Peyer's patch (tissue), 4 donors: ENCODE measurements around the gene CDKN2A. TPM values are rescaled to one million over a fixed set of nuclear protein-coding genes. Genes with fewer than 3 reads are reported as not detected.

Source experiments
- DNase-seq, 3 donors: peaks; one replicate each; pipeline ENCODE4 v3.0.0-alpha.2; 2017 to 2019
- H3K27ac ChIP-seq, 4 donors: fragments of 200-600 bp; sonication (generic); one replicate each; pipeline ENCODE4 v1.5.1; 2016 to 2019
- H3K27me3 ChIP-seq, 2 donors: fragments of 200-600 bp; sonication (generic); one replicate each; pipeline ENCODE4 v1.5.1; 2019
- H3K36me3 ChIP-seq, 3 donors: fragments of 200-600 bp; sonication (generic); one replicate each; pipeline ENCODE4 v1.5.1; 2016 to 2019
- H3K4me1 ChIP-seq, 4 donors: fragments of 200-600 bp; sonication (generic); one replicate each; pipeline ENCODE4 v1.5.1; 2016 to 2019
- H3K4me3 ChIP-seq, 4 donors: fragments of 200-600 bp; sonication (generic); 1 replicate in 3 of 4; 2 replicates in 1 of 4; pipeline ENCODE4 v1.5.1; 2016 to 2019; ENCODE audit warnings: mild to moderate bottlenecking in 1 of 4
- H3K9me3 ChIP-seq, 4 donors: fragments of 200-600 bp; sonication (generic); one replicate each; pipeline ENCODE4 v1.5.1; 2016 to 2019; ENCODE audit warnings: mild to moderate bottlenecking in 1 of 4
- CTCF ChIP-seq, 6 experiments: fragments of 450-650 bp in 4 of 6; fragments of 200-600 bp in 2 of 6; sonication (generic) in 1 of 6; IDR thresholded peaks; one replicate each; pipeline ENCODE4 v1.5.1; 2017 to 2019; ENCODE audit warnings: antibody characterized with exemption in 6 of 6, mild to moderate bottlenecking in 3 of 6, moderate library complexity in 1 of 6
- POLR2A ChIP-seq, 2 donors: fragments of 450-650 bp; IDR thresholded peaks; one replicate each; pipeline ENCODE4 v1.5.1; 2017; ENCODE audit warnings: antibody characterized with exemption in 2 of 2, mild to moderate bottlenecking in 2 of 2, moderate library complexity in 2 of 2
- total RNA-seq, 4 donors: library from RNA; depleted of rRNA; stranded (reverse); fragments of >200 nt; gene quantifications; one replicate each; pipeline ENCODE4 v1.1.0, GENCODE V29; 2016

CDKN2A gene
- total RNA-seq, 4 donors from 2014 or later, result 12.9 to 37.1 (median 20.8) TPM; not detected in 1

- DNase-seq, result no peak
- no peaks in the 10 kb centered on the region for H3K36me3 ChIP-seq
- no peaks in the 10 kb centered on the region for H3K27me3 ChIP-seq
- no peak for TF ChIP-seq CTCF (IDR thresholded peaks at IDR 0.05)
- no peak for TF ChIP-seq POLR2A (IDR thresholded peaks at IDR 0.05)
- H3K4me1 ChIP-seq, result peaks cover 0 to 10% (median 0%) of the 10 kb centered on the region in 4 donors
- no peak overlapping the region for H3K27ac ChIP-seq
- no peaks in the 10 kb centered on the region for H3K9me3 ChIP-seq
- no peak overlapping the region for H3K4me3 ChIP-seq
These were observed 2.7 kb upstream of the CDKN2A start for GRCh38 chr9:21996858-21997257.

GRCh38 chr9:21996438-21996837 is 2.2 kb upstream of the CDKN2A start:
- TF ChIP-seq POLR2A (IDR thresholded peaks at IDR 0.05) (no peak), CTCF (IDR thresholded peaks at IDR 0.05) (no peak)
- no peaks in the 10 kb centered on the region for H3K9me3 ChIP-seq
- H3K27ac ChIP-seq, result no peak overlapping the region
- H3K4me3 ChIP-seq, result no peak overlapping the region
- H3K27me3 ChIP-seq, result no peaks in the 10 kb centered on the region
- H3K4me1 ChIP-seq, result peaks cover 0 to 10% (median 0%) of the 10 kb centered on the region in 4 donors
- no peaks in the 10 kb centered on the region for H3K36me3 ChIP-seq
- DNase-seq, result no peak

- no peaks in the 10 kb centered on the region for H3K27me3 ChIP-seq
- peak overlapping the region; percentile 79 to 84 (median 82) for H3K4me3 ChIP-seq
- no peaks in the 10 kb centered on the region for H3K9me3 ChIP-seq
- H3K4me1 ChIP-seq, result peaks cover 0 to 10% (median 0%) of the 10 kb centered on the region in 4 donors
- TF ChIP-seq CTCF (IDR thresholded peaks at IDR 0.05) (peak in 3 of 6 experiments; percentile 22 to 34 (median 23)), POLR2A (IDR thresholded peaks at IDR 0.05) (no peak)
- peak overlapping the region; percentile 87 to 93 (median 89) for H3K27ac ChIP-seq
- DNase-seq, result peak; percentile 40 to 80 (median 72)
- H3K36me3 ChIP-seq, result no peaks in the 10 kb centered on the region
These were observed 1.6 kb upstream of the CDKN2A start for GRCh38 chr9:21995666-21996398.

- peak overlapping the region; percentile 87 to 93 (median 89) for H3K27ac ChIP-seq
- H3K27me3 ChIP-seq, result no peaks in the 10 kb centered on the region
- DNase-seq, result peak; percentile 85 to 93 (median 87)
- H3K4me1 ChIP-seq, result peaks cover 0 to 10% (median 0%) of the 10 kb centered on the region in 4 donors
- no peaks in the 10 kb centered on the region for H3K9me3 ChIP-seq
- H3K4me3 ChIP-seq, result peak overlapping the region; percentile 79 to 84 (median 82)
- no peaks in the 10 kb centered on the region for H3K36me3 ChIP-seq
- TF ChIP-seq CTCF (IDR thresholded peaks at IDR 0.05) (no peak), POLR2A (IDR thresholded peaks at IDR 0.05) (peak; percentile 29 to 40)
These were observed 944 bp upstream of the CDKN2A start for GRCh38 chr9:21995006-21995665.

GRCh38 chr9:21994556-21995005 is 389 bp upstream of the CDKN2A start, which contains the start of gene CDKN2B-AS1:
Gene CDKN2B-AS1, plus strand, starts transcription at chr9:21994791.
- DNase-seq, result peak; percentile 65 to 77 (median 74)
- no peaks in the 10 kb centered on the region for H3K9me3 ChIP-seq
- peak within 1 kb of the TSS; percentile 79 to 84 (median 82) for H3K4me3 ChIP-seq
- no peak for TF ChIP-seq POLR2A (IDR thresholded peaks at IDR 0.05)
- TF ChIP-seq CTCF (IDR thresholded peaks at IDR 0.05), result no peak
- peak within 1 kb of the TSS; percentile 87 to 93 (median 89) for H3K27ac ChIP-seq
- peaks cover 0 to 4% of the 10 kb centered on the region in 2 donors for H3K27me3 ChIP-seq
- H3K36me3 ChIP-seq, result no peaks in the 10 kb centered on the region
- peaks cover 0 to 10% (median 0%) of the 10 kb centered on the region in 4 donors for H3K4me1 ChIP-seq
